ENCODE results near the gene TMEM59L. TPM values are rescaled to one million over a fixed set of nuclear protein-coding genes. Genes with fewer than 3 reads are reported as not detected.

Gene TMEM59L
- total RNA-seq, 1 experiment from 2014 or later = not detected

GRCh38 chr19:18636969-18637629 lies 24.4 kb downstream of the TMEM59L start, which contains the start of gene KLHL26:
TSS of gene KLHL26 (plus strand) at chr19:18637028. CDS start at chr19:18637055, 27 bp downstream.
- no peak for DNase-seq (ENCODE audit: low read depth)

DNA sequence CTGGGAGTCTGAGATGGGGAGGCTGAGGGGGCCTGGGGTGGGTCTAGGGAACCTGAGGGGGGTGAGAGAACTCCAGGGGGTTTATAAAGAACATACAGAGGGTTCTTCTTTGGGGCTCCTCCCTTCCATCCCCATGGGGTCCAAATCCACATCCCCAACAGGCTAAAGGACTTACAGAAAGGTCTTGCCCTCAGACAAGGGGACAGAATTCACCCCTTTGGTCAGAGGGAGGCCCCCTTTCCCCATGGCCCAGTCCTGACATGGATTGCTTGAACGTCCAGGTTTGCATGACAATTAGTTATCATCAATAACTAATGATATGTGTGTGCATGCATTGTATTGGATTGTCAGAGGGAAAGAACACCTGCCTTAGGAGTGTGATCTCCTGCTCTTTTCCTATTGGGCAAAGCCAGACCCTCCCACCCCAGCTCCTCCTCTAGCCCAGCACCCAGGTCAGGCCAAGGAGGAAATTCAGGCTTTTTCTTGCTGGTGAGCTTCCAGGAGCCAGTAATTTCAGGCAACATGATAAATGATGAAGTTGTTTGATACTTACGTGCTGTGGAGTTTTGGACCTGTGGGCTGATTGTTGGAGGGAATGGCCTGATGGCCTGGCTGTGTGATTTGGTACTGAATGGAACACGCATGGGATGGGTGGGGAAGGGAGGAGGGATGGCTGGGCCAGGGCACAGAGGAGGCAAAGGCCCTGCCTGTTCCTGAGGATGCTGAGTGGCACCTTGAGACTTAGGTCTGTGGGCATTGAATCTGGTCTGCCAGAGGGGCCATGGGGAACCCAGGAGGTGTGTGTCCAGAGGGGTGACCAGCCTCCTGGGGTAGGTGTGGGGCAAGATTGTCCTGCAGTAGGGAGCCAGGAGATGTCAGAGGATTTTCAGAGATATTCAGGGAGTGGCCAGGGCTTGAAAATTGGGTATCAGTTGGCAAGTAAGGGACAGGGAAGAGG lies 25.3 kb downstream of the TMEM59L start:
- DNase-seq (ENCODE audit: low read depth) = no peak

GRCh38 chr19:18639706-18640243 lies 27.1 kb downstream of the TMEM59L start:
- DNase-seq (ENCODE audit: low read depth) = peak; percentile 38

DNA sequence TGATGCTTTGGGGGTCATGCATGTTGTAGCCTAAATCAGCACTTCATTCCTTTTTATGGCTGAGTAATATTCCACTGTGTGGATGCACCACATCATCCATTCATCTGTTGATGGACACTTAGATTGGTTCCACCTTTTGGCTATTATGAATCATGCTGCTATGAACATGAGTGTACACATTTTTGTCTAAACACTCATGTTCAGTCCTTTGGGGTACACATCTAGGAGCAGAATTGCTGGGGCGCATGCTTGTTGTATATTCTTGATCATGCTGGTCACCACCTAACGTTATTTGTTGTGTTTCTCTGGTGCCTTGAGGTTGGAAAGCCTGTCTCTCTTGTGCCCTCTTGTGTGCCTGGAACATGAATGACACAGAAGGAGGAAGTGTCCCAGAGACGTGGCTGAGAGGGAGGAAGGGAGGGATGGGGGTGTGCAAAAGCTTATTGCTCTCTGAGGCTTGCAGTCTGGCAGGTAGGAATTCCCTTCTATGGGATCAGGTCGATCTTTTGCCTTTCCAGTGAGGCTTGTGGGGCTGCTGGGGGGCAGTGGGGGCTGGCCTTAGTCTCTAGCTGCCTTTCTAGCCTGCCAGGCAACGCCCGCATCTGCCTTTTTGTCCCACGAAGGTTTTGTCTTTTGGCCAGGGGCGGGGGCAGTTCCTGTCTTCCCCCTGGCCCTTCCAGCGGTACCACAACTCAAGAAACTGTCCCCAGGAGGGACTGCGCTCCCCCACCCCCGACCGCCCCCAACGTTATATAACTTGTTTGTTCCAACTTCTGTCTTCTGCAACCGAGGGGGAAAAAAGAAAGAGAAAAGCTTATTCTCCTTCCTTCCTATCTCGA lies 31.7 kb downstream of the TMEM59L start:
- no peak for DNase-seq (ENCODE audit: low read depth)

GRCh38 chr19:18645035-18645511 lies 32.4 kb downstream of the TMEM59L start:
- DNase-seq (ENCODE audit: low read depth) = no peak

DNA sequence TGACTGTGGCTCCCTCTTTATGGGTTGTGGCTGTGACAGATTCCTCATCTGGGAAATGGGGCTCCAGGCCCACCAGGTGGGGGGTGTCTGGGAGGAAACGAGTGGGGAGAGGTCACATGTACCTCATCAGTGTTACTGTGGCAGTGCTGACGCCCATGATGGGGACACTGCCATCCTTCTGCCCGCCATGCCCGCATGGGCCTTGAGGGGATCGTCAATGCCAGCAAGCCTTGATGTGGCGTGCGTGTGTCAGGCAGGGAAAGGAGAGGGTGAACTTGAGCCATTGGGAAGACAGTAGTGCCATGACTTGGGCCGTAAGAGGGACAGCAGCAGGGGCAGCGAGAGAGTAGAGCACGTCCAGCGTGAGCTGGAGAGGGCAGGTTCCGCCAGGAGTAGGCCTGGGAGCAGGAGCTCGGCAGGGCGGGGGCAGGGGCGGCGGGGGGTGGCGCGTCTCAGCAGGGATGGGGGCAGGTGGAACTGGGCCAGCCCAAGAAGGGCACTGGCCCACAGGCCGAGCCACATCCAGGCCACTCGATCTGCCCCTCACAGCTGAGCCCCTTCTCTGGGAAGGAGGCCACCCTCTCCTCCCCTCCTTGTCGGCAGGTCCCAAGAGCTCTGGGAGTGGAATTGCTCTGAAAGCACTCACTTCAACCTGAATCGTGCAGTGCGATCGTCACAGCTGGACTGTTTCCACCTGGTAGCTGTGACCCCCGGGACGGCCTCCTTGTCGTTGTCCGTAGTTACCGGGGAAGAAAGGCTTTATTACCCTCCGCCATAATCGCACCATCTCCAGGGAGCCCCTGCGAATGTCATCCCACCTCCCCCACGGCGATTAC lies 34.1 kb downstream of the TMEM59L start:
- DNase-seq (ENCODE audit: low read depth) = no peak

DNA sequence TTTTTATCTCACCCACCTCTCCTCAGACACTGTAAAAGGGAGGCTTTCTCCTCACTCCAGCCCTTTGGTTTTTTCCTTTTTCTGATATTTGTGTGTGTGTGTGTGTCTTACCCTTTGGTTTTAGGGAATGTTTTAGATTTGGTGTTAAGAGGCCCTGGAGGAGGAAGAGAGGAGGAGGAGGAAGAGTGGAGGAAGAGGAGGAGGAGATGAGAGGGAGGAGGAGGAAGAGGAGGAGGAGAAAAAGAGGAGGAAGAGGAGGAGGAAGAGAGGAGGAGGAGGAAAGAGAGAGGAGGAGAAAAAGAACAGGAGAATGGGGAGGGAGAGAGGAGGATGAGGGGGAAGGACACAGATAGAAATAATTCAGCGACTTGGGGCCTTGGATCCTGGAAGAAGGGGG lies 34.7 kb downstream of the TMEM59L start:
- no peak for DNase-seq (ENCODE audit: low read depth)

DNA sequence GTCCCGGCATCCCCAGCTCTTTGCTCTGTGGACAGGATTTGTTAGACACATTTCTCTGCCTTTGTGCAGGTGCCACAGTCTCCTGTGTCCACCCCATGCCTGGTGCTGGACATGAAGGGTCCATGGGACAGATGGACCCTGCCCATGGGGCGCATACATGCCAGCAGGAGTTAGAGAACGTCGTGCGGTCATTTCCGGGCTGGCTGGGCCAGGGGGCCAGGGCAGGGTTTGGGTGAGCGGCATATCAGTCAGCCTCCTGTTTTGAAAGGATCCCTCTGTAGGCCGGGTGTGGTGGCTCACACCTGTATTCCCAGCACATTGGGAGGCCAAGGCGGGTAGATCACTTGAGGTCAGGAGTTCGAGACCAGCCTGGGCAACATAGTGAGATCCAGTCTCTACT lies 35.1 kb downstream of the TMEM59L start:
- no peak for DNase-seq (ENCODE audit: low read depth)

- no peak for DNase-seq (ENCODE audit: low read depth)
Measured at GRCh38 chr19:18648973-18649315, 36.3 kb downstream of the TMEM59L start.

DNA sequence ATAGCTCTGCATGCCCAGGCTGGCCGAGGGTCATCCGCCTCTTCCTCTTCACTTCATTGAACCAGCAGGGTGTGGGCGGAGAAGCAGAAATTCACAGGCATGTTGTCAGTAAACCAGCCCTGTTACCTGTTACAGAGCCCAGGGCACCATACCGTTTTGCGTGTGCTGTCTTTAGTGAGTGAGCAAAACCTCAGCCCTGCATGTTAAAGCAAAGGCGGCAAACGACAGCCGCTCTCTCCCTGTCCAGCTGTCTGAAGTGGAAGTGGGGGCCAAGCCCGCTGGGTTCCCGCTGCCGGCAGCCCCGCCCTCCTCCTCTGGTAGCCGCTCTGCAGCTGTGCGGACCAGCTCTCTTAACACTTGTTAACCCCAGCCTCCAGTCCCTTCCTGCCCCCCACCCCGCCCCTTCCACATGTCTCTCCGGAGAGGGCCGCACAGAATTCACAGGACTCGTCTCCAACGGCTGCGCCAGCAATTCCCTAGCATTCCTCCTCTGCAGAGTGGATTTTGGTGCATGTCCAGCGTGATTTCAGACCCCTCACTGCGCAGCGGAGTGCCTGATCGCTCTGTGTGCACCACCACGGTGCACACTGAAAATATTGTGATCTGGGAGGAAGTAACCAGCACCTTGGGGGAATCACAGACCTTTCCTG lies 36.8 kb downstream of the TMEM59L start:
- peak; percentile 53 for DNase-seq (ENCODE audit: low read depth)

DNA sequence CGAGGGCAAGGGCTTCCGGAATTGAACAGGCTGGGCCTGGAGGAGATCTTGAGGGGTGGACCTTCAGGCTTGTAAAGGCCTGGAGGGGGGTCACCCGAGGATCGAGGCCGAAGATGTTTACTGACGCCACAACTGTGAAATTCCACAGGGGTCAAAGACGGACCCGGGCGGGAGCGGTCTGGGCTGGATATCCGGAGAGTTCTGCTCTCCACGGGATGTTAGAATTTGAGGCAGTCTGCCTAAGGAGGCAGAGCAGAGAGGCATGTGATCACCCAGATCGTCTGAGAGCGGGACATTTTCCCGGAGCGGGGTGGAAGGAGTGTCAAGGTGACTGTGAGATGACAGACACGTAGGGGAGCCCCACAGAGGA lies 37.3 kb downstream of the TMEM59L start:
- DNase-seq (ENCODE audit: low read depth) = no peak

DNA sequence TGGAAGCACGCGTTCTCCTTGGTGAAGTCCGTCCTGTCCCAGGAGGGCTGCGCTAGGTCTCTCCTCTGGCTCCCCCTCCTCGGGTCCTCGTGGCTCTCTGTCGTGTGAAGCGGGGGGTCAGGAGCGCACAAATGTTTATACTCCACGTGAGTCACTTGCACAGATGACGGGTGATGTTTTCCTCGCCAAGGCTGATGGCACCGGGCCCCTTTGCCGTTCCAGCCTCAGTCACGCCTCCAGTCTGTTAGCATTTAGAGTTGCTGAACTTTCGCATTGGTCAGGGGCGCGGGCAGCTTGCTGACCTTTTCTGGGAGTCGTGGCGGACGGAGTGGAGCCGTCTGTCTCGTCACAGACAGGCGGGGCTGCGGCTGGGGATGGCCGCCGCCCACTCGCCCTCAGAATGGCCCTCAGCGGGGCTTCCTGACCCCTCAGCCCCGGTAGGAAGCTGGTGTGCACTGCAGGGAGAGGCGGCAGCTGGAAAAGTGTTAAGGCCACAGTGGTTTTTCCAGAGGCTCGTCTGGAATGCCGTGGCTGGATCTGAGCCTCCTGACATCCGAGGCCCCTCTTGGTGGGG lies 37.9 kb downstream of the TMEM59L start:
- peak; percentile 58 for DNase-seq (ENCODE audit: low read depth)

DNA sequence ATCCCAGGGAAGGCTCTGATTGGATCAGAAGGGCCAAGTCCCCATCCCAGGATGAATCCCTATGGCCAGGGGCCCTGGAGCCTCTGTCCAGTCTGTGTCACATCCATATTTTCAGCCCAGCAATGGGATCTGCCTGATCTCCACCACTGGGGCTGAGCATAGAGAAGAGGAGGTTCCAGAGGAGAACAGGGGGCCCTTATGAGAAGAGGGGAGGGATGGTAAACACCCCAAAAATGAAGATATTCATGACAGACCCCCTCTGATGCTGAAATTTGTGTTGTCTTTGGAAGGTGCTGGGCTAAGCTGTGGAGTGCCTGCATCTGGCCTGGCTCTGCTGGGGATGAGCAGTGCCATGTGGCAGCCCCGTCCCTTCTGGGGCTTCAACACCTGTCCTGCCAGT lies 38.6 kb downstream of the TMEM59L start:
- DNase-seq (ENCODE audit: low read depth) = no peak

GRCh38 chr19:18651733-18652132 lies 39.1 kb downstream of the TMEM59L start:
- no peak for DNase-seq (ENCODE audit: low read depth)

GRCh38 chr19:18653853-18654252 lies 41.2 kb downstream of the TMEM59L start:
- DNase-seq (ENCODE audit: low read depth) = no peak

DNA sequence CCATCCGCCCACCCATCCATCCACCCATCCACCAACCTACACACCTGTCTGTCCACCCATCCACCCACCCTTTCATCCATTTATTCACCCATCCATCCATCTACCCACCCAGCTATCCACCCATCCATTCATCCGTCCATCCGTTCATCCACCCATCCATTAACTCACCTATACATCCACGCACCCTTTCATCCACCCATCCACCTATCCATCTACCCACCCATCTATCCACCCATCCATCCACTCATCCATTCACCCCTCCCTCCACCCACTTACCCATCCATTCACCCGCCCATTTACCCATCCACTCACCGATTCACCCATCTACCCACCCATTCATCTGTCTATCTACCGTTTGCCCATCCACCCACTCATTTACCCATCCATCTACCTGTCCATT lies 41.8 kb downstream of the TMEM59L start:
- no peak for DNase-seq (ENCODE audit: low read depth)

DNA sequence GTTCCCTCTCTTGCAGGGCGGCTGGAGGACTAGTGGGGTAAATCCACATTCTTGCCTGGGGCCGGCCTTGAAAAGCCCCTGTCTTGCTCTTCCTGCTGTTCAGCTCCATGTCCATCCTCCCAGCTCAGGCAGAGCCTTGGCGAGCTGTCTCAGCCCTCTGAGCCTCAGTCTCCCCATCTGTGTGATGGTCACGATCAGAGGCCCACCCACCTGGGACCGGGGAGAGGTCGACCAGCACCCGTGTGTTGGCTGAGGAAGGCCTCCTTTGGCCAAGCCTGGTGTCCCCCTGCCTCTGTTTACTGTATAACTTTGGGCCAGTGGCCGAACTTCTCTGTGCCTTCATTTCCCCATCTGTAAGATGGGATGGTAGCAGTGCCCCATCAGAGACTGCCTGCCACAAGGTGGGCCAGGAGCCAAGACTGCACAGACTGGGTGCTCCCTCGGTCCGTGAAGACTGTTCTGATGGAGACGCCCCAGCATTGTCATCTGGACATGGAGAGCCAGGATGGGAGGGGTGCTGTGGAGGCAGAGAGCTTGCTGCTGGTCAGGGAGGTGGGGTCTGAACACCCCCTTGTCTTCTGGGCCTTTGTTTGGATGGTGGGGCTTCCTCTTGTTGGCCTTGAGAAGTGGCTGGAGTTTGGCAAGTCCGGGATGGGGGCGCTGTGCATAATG lies 42.6 kb downstream of the TMEM59L start:
- DNase-seq (ENCODE audit: low read depth) = no peak

- DNase-seq (ENCODE audit: low read depth) = no peak
Measured at GRCh38 chr19:18656337-18657086, 43.8 kb downstream of the TMEM59L start.

All from RPMI7951 (cell line).